Iris pigment epithelial cell (primary cell): ENCODE data around the gene PDE5A.
A peak's percentile ranks its signal among the peaks of the same experiment; 100 is the strongest.
"Not testable (repeated sequence)": the region's sequence is repeated elsewhere in the genome, so short reads cannot be mapped to it uniquely, and the experiment has no call there.

Experiments used
- DNase-seq: peaks from one replicate; pipeline ENCODE4 v3.0.0-alpha.2; 2011; ENCODE audit warnings: low read depth

PDE5A gene

GRCh38 chr4:119646347-119647071, 17.9 kb upstream of the PDE5A start:
- DNase-seq, result no peak

DNA sequence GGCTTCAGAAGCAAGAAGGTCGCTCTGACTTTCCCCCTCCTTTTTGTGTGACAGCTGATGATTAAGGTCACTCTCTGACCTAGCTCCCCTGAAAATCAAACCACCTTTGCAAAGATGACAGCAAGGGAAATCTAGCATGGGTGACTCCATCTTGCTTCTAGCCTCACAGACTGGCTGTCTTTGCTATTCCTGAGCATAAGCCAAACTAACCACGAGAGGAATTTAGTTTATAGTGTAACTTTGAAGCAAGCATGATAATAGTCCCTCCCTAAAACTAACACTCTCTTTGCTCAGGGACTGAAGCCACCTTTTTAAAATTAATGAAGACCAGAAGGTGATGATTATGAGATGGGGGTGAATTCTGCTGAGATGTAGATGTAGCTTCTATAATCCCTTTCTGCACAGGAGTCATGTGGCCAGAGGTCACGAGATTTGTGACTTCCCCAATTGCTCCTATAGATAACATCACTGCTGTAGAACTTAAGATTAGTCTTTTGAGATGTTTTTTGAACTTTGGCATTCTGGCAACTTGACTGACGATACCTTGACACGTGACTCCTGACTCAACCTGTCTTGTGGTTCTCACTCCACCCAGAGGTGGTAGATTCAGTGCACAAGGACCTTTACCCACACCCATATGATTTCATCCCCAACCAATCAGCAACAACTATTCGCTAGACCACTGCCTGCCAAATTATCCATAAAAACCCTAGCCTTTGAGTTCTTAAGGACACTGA, 14.9 kb upstream of the PDE5A start:
- no peak for DNase-seq

DNA sequence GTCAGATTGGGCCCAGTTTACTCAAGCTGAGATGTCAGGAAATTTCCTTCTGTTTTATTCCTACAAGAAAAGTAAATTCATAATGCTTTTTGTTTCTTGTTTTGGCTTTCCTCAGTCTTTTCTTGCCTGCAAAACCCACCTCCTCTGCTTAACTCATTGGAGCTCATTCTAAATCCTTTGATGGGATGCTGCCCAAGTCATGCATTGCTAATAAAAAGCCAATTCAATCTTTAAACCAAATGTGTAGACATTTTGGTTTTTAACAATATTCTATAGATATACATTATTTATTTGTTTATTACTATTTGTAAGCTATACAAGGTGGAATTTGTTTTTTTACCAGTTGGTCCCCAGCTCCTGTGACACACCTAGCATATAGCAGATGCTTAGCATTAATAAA, 13.2 kb upstream of the PDE5A start:
- no peak for DNase-seq

- DNase-seq, result no peak
Measured at GRCh38 chr4:119638359-119638758, 9.8 kb upstream of the PDE5A start.

- DNase-seq, result not testable (repeated sequence)
Measured at GRCh38 chr4:119636851-119637250, 8.2 kb upstream of the PDE5A start.

GRCh38 chr4:119632216-119632615, 3.6 kb upstream of the PDE5A start:
- peak; percentile 84 for DNase-seq

DNA sequence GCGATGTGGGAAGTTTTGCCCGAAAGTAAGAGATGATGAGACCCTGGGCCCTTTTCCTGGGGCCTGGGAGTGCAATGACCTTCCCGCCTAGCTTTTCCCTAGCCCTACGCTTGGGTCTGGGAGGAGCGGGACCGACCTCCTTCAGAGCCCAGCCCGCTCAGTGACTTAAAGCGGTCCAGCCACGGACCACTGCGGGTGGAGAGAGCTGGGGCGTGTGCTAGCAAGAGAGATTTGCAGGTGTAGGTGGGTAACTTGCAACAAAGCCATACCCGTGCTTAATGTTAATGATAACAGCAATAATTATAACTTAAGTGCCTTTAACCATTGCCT, 503 bp upstream of the PDE5A start:
- no peak for DNase-seq

DNA sequence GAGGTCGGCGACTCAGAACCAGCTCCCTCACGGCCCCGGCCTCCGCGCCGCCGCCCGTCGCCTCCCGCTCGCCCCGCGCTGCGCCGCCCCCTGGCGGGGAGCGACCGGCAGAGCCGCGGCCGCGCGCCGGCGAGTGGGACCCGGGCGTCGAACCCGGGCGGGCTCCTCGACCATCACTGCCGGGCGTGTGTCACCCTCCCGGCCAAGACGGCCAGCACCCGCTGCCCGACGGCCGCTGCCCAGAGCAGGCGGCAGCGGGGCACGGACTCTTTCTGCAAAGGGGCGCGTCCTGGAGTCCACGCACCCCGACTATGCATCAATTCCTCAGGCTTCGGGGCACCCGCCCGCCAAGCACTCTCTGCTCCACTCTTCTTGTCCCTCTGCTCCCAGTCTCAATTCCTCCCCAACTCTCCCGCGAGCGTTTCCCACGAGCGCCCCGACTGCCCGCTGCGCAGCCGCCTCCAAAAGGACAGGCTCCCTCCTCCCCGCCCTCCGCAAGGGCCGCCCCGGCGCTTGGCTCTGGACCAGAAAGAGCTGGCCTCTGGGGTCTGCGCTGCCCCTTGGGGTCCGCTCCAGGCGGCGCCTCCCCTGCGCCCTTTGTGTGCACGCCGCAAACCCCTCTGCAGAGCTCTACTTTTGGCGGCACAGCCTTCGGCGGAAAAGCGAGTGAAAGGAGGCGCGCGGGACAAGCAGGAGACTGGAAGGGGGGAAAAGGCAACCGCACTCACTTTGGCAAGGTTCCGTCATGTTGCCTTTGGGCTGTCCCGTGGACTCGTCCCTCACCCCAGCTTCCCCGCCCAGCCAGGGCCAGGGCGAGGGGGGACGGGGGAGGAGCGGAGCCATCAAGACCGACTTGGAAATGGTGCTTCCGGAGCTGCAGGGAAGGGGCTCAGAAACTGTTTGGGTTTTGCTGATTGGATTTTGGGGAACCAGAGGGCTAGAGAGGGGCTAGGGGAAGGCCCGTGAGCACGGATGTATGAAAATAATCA, 1.0 kb downstream of the PDE5A start:
- DNase-seq, result peak; percentile 72

- DNase-seq, result no peak
Measured at GRCh38 chr4:119626943-119627266, 1.7 kb downstream of the PDE5A start.

DNA sequence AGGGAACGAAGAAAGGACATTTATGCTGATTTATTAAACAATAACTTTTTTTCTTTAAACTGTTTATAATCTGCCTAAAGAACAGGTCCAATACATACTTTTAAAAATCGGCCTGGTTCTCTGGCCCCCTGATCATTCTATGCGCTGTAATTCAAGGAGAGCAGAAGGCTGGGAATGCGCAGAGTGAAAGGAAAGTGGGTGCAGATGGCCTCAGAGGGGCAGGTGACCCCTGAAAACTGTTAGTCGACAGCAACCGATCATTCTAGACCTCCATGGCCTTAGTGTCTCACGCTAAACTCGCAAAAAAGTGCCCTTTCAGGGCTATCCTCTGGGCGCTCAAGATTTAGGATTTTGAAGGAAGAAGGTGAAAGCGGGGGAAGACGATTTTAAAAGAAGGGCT, 2.2 kb downstream of the PDE5A start:
- DNase-seq, result peak; percentile 33

GRCh38 chr4:119625761-119626160, 2.8 kb downstream of the PDE5A start:
- no peak for DNase-seq

- no peak for DNase-seq
Measured at GRCh38 chr4:119624356-119624755, 4.2 kb downstream of the PDE5A start.

GRCh38 chr4:119623025-119623424, 5.6 kb downstream of the PDE5A start:
- peak; percentile 82 for DNase-seq

DNA sequence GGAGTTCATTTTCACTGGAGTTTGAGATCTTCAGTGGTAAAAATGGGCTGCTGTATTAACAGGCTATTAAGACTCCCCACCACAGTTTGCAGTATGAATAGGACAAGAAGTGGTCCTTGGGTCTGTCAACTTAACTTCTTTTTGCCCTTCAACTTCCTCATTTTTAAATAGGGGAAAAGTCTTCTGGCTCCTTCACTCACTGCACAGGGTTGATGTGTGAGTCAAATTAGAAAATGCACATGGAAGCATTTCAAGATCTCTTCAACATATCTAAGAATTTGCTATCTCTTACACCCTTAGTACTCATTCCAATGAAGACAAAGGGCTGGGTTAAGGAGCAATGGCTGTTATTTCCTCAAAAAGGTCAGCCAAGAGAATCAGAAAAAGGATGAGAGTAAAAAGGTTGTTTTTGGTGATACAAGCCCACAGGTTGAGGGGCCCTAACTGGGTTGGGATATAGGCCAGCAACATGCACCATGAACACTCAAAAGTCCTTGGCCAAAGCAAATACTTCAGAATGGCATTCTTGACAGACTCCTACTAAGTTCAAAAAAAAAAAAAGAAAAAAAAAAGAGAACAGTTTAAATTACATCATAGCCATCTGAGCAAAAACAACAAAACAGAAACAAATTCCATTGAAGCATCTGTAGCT, 13.4 kb downstream of the PDE5A start:
- peak; percentile 39 for DNase-seq

DNA sequence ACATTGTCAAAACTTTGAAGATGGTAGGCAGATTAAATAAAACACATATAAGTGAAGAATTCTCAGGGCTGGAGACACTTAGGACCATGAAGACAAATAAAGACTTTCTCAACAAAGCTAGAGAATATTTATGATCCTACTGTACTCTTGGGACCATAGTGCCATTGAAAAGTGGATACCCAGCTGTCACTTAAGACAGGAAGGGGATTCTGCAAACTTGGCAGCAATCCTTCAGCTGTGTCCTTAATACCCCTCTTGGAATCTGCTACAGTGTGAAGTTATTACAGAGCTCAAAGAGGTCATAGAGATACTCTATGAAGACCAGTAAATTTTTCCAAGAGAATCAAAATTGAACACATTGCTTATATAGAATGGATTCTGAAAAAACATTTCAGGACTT, 24.3 kb downstream of the PDE5A start:
- no peak for DNase-seq

- no peak for DNase-seq
Measured at GRCh38 chr4:119602366-119602765, 26.2 kb downstream of the PDE5A start.

- no peak for DNase-seq
Measured at GRCh38 chr4:119598521-119598920, 30.1 kb downstream of the PDE5A start.

DNA sequence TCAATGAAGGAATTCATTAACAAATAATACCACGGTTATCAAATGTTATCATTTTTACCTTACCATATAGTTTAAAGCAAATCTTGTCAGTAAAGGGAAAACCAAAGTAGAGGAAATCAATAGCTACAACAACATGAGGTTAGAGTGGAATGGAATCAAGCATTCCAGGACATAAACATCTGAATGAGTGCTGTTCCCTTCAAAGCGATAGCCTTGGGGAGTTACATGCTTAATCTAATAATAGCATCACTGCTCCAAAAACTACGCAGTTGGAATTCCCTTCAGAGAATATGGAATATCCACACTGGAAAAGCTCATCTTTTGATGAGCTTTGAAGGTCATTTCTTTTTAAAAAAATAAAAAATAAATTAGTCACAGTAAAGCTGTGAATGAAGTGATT, 31.2 kb downstream of the PDE5A start:
- DNase-seq, result peak; percentile 57

DNA sequence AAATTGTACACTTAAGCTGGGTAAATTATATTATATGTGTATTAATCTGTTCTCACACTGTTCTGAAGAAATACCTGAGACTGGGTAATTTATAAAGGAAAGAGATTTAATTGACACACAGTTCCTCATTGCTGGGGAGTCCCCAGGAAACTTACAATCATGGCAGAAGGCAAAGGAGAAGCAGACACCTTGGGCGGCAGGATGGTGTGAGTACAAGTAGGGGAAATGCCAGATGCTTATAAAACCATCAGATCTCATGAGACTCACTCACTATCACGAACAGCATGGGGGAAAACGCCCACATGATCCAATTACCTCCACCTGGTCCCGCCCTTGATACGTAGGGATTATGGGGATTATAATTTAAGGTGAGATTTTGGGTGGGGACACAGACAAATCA, 34.9 kb downstream of the PDE5A start:
- no peak for DNase-seq

DNA sequence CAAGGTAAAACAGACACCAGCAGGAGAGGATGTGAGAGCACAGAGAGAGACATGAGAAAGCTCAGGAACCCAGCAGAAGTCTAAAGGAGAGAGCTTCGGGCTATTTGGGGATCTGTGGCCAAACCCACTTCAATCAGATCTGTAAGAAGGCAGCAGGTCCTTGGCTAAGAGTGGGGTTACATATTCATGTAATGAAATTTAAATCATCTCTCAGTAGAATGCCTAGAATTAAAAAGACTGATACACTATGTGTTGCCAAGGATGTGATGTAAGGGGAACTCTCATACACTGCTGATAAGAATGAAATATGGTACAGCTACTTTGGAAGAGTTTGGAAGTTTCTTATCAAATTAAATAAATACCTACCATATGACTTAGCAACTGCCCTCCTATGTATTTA, 35.8 kb downstream of the PDE5A start:
- DNase-seq, result peak; percentile 28

GRCh38 chr4:119589165-119589564, 39.4 kb downstream of the PDE5A start:
- DNase-seq, result peak; percentile 43

GRCh38 chr4:119587796-119588195, 40.8 kb downstream of the PDE5A start:
- no peak for DNase-seq
